Renal cortex interstitium (tissue), 11 donors: ENCODE results near the gene RAB17. TPM values are rescaled to one million over a fixed set of nuclear protein-coding genes. Genes with fewer than 3 reads are reported as not detected.
"Not testable (repeated sequence)": the region's sequence is repeated elsewhere in the genome, so short reads cannot be mapped to it uniquely, and the experiment has no call there.

ENCODE experiments used
- DNase-seq, 11 donors: peaks; one replicate each; pipeline ENCODE4 v3.0.0-alpha.2; 2013; ENCODE audit warnings: low read depth in 9 of 11, low spot score in 4 of 11; ENCODE audit errors: extremely low read depth in 1 of 11
- polyA plus RNA-seq, 3 donors: library from polyadenylated mRNA; unstranded; fragments of 120-200 nt; gene quantifications; one replicate each; pipeline ENCODE4 v1.2.1, GENCODE V29; 2013; ENCODE audit not compliant: insufficient read length in 3 of 3

Gene RAB17
- polyA plus RNA-seq, 3 donors = 9.9 to 22.9 (median 10.1) TPM

DNA sequence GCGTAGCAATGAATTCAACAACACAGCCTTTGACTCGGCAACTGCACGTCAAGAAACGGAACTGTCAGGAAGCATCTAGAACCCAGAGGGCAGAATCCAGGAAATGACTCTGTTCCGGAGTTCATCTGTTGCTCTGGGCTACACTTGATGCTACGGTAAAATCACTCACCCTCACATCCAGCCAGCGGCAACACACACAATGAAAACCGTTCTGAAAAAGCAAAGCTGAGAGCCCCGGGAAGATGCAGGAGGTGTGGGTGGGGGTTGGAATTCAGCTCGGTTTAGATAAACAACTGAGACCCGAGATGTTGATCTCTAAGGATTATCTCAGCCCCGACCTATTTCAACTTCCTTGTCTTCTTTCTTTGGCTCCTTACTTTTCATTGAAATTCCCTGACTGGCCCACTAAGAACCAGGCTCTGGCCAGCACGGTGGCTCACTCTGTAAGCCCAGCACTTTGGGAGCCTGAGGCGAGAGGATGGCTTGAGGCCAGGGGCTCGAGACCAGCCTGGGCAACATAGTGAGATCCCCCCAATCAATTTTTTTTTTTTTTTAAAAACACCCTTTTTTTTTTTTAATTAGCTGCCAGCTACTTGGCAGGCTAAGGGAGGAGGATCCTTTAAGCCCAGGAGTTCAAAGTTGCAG, 13.3 kb upstream of the RAB17 start:
- DNase-seq = no peak

GRCh38 chr2:237603049-237603717, 12.6 kb upstream of the RAB17 start:
- DNase-seq = no peak

GRCh38 chr2:237602409-237602808, 11.9 kb upstream of the RAB17 start:
- DNase-seq = no peak

- DNase-seq = no peak
These were observed 11.1 kb upstream of the RAB17 start for GRCh38 chr2:237601453-237602116.

- peak in 2 of 11 donors; percentile 36 to 47 for DNase-seq
These were observed 9.8 kb upstream of the RAB17 start for GRCh38 chr2:237600205-237600846.

DNA sequence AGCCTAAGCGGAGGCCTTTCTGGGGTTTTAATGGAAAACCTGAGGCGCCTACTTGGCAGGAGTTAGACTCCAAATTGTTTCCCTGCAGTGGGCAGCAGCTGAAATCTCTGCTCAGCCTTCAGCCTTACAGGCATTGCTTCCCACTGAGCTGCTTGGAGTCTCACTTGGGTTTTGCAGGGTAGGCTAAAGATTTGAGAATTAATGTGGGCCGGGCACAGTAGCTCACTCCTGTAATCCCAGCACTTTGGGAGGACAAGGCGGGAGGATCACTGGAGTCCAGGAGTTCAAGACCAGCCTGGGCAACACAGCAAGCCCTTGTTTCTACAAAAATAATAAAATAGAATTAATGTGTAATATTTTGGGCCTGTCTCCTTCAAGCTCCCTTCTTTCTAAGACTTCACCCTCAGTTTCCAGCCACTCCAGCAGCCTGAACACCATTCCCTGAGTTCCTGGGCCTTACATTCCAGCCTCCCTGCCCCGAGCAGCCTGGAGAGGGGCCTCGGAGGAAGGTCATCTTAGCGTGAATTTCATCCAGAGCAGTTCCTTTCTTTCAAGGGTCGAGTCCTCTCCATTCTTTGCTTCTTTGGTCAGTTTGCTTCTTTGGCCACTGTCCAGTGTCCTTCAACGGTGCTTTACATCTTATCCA, 9.1 kb upstream of the RAB17 start:
- no peak for DNase-seq

- no peak for DNase-seq
These were observed 8.1 kb upstream of the RAB17 start for GRCh38 chr2:237598468-237599208.

DNA sequence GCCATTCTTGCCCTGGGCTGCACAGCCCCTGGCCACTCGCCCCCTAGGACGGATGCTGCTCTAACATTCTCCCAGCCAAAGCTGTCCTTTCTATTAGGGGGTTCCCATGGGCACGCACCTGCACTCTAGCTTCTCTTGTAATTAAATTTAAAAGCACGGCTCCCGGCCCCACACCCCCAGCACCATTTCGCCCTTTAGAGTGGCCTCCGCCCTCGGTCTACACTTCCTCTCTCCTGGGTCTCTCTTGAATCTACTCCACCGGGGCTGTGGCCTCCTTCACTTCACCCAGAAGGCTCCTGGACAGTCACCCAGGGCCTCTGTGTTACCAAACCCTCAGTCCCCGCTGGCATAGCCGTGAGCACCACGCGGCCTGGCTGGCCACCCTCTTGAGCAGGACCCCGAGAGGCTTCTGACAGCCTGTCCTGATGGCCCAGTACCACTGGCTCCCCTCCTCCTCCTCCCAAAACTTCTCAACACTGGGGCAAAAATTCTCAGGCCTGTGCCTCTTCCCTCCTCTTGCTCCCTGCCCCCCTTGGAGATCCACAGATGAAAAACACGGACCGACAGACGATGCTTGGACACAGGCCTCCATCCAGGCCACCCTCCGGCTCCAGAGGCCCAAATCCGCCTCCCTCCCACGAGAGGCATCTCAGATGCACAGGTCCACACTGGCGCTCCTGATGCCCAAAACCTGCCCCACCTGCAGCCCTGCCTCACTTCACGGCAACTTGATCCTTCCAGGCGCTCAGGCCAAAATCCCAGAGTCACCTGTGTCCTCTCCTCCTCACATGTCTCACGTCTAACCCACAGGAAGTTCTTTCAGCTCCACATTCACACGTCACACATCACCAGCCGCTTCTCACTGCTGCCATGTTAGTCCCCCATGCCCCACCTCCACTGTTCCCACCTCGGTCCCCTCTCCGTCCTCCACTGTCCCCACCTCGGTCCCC, 6.9 kb upstream of the RAB17 start:
- no peak for DNase-seq

DNA sequence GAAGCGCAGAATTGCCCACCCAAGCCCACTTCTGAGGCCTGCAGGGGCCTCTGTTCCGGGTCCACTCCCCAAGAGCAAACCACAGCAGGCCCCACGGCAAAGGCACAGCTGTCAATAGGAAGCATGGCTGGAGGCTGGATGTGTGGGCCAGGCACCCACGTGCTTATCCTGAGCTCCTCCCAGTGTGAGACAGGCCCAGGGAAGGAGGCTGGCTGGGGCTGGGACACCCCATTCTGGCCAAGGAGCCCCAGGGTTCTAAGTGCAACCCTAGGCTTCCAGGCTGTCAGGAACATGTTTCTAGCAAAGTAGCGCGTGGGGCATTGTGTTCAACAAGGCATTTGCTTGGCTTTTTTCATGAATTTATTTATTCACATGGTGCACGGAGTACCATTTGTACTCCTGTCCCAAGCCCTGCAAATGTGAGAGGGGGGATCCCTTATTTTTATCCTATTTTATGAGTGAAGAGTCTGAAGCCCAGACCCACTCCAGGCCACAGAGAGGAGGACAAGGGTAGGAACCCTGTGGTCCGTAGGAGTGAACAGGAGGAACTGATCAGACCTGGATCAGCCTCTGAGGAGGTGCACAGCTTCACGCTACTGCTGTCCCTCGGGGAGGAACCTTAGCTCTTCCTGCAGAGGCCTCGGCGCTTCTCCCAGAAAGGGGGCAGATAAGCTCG, 6.1 kb upstream of the RAB17 start:
- DNase-seq = no peak

- DNase-seq = not testable (repeated sequence)
These were observed 5.4 kb upstream of the RAB17 start for GRCh38 chr2:237595829-237596519.

DNA sequence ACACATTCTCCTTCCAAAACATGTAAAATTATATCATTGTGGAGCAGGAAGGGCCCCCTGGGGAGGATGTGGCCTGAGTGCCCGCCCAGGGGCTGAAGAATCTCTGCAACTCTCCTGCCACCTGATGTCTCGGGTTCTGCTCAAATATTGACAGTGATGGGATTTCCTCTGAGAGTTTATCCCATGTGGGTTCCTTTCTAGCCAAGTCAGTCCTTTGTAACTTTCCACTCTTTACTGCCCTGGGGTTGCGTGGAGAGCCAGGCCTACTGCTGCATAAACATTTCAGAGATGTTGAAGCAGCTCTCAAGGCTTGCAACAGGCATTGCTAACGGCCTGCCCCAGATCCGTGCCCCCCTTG, 4.0 kb upstream of the RAB17 start:
- DNase-seq = no peak

DNA sequence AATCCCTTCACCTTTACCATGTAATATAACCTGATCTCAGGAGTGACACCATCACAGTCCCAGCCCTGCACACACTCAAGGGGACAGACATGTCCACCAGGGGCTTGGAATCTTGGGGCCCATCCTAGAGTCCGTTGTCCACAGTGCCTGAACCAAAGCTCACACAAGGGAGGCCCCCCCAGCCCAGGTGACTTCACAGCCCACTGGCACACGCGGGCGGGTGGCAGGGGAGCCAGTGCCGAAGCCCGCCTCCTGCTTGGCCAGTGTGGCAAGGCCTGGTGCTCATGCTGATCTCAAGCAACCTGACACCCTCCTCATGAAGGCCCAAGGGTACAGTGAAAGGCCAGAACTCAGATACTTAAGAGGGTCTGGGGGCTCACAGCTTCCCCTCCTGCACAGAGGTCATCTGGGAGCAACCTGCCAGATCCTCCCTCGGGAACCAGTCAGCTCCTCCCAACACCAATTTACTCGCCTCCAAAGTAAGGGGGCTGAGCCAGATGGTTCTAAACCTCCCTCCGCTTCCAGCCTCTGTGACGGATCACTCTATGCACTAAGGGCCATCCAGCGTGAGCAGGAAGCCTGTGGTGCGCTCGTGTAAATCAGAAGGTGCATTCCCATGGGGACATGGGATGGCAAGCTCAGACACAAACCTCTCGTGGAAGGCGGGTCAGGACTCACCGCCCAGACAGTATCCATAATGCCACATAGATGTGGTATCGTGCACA, 3.2 kb upstream of the RAB17 start:
- DNase-seq = no peak

DNA sequence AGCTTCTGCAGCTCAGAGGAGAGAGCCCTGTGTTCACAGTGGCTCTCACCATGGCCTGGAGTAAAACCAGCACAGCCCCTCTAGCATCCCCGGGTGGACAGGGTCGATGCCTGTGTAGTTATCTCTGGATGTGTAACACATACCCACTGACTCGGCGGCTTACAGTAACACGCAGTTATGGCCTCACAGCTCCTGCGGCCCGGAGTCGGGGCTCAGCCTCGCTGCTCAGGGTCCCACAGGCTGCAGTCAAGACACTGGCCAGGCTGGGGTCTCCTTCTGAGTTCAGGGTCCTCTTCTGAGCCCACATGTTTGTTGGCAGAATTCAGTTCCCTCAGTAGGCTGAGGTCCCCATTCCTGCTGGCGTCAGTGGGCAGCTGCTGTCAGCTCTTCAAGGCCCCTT, 2.5 kb upstream of the RAB17 start:
- DNase-seq = no peak

DNA sequence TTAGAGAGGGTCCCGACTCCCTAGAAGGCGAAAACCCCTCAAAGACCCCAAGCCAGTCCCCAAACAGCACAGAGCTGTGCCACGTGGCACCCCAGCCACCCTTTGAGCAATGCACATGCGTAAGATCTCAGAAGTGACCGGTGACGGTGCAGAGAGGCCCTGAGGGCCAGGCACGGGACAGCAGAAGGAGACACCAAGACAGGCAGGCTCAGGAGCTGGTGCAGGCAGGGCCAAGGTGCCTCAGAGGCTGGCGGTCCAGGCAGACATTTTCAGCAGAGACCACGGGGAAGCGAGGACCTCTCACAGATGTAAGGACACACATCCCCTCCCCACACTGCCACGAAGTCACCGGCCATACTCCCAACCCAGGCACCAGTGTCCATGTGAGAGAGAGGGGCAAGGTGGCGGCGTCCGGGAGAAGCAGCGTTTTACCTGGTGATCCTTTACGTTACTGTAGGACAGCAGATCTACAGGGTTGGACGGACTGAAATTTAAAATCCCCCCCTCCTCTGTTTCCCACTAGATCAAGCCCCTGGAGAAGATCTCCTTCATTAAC, 2.0 kb upstream of the RAB17 start:
- no peak for DNase-seq

GRCh38 chr2:237591141-237591881, 777 bp upstream of the RAB17 start:
- no peak for DNase-seq
